Activated naive CD4-positive, alpha-beta T cell treated with anti-CD3 and anti-CD28 coated beads, Interleukin-2, amount 50 U/mL, for 72 hours (primary cell): ENCODE results near the gene LMAN1. TPM values are rescaled to one million over a fixed set of nuclear protein-coding genes. Genes with fewer than 3 reads are reported as not detected.

Source experiments
- ATAC-seq, 2 donors: fragments of 150-1000 bp; cut with Tn5 transposase; 2 replicates each; pipeline ENCODE4 v1.10.0; 2021; ENCODE audit warnings: mild to moderate bottlenecking in 2 of 2, moderate library complexity in 2 of 2
- DNase-seq, 2 donors: peaks; one replicate each; pipeline ENCODE4 v3.0.0; 2021 to 2022; ENCODE audit warnings: low spot score in 2 of 2
- H3K27ac Mint-ChIP-seq, 2 donors: one replicate each; pipeline ENCODE4 v1.8.0; 2022; ENCODE audit warnings: mild to moderate bottlenecking in 2 of 2, mixed read lengths in 2 of 2
- H3K36me3 Mint-ChIP-seq, 2 donors: one replicate each; pipeline ENCODE4 v1.8.0; 2022; ENCODE audit warnings: mixed read lengths in 2 of 2
- H3K9me3 Mint-ChIP-seq, 2 donors: one replicate each; pipeline ENCODE4 v1.8.0; 2022; ENCODE audit warnings: mixed read lengths in 2 of 2
- total RNA-seq, 2 donors: library from RNA; stranded (reverse); gene quantifications; one replicate each; pipeline ENCODE4 v1.2.3, GENCODE V29; 2022

LMAN1 gene
- total RNA-seq, 2 donors from 2014 or later: 141 to 144 TPM

DNA sequence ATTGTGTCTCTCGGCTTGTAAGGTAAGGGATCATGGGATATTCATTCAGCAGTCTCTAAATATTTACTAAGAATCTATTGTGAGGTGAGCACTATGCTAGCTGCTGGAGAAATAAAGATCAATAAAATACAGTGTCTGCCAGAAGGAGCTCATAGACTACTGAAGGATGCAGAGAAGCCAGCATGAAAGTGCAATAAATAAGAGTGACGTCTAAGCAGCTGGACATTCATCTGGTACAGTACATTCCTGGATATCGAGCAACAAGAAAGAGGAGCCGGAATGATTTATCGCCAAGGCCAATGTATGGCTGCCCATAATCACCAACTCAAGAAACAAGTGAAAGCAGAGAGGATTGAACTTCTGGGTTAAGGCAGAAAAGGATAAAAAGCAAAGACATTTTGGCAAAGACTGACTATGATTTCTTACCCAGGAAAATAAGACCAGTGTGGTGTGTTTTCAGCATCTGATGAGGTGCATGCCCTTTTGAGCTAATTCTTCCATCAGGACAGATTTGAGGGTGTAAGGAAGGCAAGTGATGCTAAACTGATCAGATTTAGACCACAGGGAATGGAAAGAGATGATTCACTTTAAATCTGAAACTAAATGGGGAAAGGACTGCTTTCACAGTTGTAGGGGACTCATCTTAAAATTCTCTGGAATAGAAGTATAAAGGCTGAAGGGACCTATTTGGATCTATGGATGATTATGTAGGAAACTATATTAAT, 18.7 kb upstream of the LMAN1 start:
- H3K9me3 Mint-ChIP-seq: no peaks in the 10 kb centered on the region
- peak overlapping the region in 1 of 2 donors; percentile 3 for H3K27ac Mint-ChIP-seq
- ATAC-seq: peak; percentile 83 to 88
- H3K36me3 Mint-ChIP-seq: peaks cover 0 to 7% of the 10 kb centered on the region in 2 donors
- no peak for DNase-seq

- Mint-ChIP-seq H3K9me3 (no peaks in the 10 kb centered on the region), H3K27ac (no peak overlapping the region), H3K36me3 (peaks cover 0 to 7% of the 10 kb centered on the region in 2 donors)
- DNase-seq (no peak), ATAC-seq (no peak)
Observed at GRCh38 chr18:59376351-59376935, 17.4 kb upstream of the LMAN1 start.

DNA sequence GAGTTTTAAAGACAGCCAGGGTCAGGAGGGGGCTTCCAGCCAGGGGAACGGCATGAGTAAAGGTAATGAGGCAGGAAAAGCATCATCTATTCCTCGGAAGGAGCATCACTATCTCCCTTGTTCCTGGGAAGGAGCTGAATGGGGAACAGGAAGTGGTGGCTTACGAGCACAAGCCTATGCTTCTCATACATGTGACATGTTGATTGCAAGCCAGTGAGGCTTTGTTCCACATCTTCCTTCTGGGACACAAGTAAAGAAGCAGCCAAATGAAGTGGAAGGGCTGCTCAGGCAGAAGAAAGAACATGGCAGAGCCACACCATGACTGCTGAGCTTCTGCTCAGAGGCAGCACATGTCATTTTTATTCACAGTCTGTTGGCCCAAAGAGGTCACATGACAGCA, 15.1 kb upstream of the LMAN1 start:
- DNase-seq: no peak
- Mint-ChIP-seq H3K9me3 (no peaks in the 10 kb centered on the region), H3K36me3 (peaks cover 0 to 7% of the 10 kb centered on the region in 2 donors), H3K27ac (peak overlapping the region in 1 of 2 donors; percentile 23)
- no peak for ATAC-seq

- no peak for DNase-seq
- Mint-ChIP-seq H3K36me3 (peaks cover 0 to 7% of the 10 kb centered on the region in 2 donors), H3K27ac (no peak overlapping the region), H3K9me3 (no peaks in the 10 kb centered on the region)
- ATAC-seq: no peak
Observed at GRCh38 chr18:59372975-59373374, 13.9 kb upstream of the LMAN1 start.

DNA sequence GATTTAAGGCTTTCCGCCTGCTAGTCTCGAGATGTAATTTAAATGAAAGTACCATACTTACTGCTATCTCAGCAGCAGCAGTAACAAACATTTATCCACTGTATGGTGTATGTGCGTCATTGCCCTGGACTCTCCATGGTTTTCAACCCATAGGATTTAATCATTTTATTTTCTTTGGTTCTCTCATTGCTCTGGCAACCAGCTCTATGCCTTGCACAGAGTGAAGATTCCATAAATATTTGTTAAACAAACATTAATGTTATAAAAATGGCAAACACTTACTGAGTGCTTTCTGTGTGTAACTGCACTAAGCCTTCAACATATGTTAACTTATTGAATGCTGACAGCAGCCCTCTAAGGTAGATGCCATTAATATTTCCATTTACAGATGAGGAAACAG, 1.3 kb upstream of the LMAN1 start:
- Mint-ChIP-seq H3K9me3 (no peaks in the 10 kb centered on the region), H3K36me3 (peaks cover 21% of the 10 kb centered on the region in 2 donors), H3K27ac (no peak overlapping the region)
- ATAC-seq (no peak), DNase-seq (no peak)

DNA sequence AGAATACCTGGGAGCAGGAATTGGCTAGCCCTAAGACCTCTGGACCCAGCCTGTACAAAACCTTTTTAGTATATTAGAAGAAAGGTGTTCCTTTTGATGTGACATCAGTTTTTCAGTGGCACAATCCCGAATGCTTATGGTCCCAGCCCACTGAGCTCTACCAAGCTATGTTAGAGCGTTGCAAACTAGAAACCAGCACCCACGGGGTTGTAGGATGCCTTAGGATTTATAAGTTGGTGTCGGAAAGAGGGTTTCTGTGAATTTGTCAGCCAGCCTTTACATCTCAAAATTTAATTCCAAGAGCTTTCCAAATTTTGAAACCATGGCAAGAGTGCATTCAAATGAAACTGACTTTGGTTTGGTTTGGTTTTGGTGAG, 499 bp upstream of the LMAN1 start:
- peaks cover 21 to 29% of the 10 kb centered on the region in 2 donors for H3K36me3 Mint-ChIP-seq
- ATAC-seq (peak; percentile 4 to 30), DNase-seq (no peak)
- H3K9me3 Mint-ChIP-seq: no peaks in the 10 kb centered on the region
- H3K27ac Mint-ChIP-seq: peak overlapping the region in 1 of 2 donors; percentile 97

GRCh38 chr18:59358414-59358711, 702 bp downstream of the LMAN1 start:
- H3K27ac Mint-ChIP-seq: peak overlapping the region; percentile 95 to 97
- DNase-seq (no peak), ATAC-seq (no peak)
- peaks cover 22 to 32% of the 10 kb centered on the region in 2 donors for H3K36me3 Mint-ChIP-seq
- H3K9me3 Mint-ChIP-seq: no peaks in the 10 kb centered on the region

GRCh38 chr18:59357928-59358327, 1.1 kb downstream of the LMAN1 start:
- H3K36me3 Mint-ChIP-seq: peaks cover 26 to 37% of the 10 kb centered on the region in 2 donors
- ATAC-seq (no peak), DNase-seq (no peak)
- no peaks in the 10 kb centered on the region for H3K9me3 Mint-ChIP-seq
- H3K27ac Mint-ChIP-seq: peak overlapping the region; percentile 95 to 97

DNA sequence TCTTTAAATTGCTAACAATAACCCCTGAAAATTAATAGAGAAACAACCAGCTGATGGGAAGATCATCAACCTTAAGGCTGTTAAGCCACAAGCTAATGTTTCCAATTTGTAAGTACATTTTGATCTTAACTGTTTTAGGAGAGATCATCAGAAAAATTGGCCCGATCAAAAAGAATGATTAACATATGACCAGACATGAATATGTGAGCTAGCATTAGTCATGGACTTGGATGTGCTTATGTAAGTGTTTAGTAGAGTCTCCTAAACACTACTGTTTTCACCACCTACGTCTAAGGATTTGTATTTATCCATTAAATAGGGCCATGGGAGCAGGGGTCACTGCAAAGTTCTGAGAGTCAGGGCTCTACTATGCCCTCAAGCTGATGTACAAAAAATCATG, 4.3 kb downstream of the LMAN1 start:
- Mint-ChIP-seq H3K36me3 (peaks cover 37 to 56% of the 10 kb centered on the region in 2 donors), H3K9me3 (no peaks in the 10 kb centered on the region)
- ATAC-seq: no peak

DNA sequence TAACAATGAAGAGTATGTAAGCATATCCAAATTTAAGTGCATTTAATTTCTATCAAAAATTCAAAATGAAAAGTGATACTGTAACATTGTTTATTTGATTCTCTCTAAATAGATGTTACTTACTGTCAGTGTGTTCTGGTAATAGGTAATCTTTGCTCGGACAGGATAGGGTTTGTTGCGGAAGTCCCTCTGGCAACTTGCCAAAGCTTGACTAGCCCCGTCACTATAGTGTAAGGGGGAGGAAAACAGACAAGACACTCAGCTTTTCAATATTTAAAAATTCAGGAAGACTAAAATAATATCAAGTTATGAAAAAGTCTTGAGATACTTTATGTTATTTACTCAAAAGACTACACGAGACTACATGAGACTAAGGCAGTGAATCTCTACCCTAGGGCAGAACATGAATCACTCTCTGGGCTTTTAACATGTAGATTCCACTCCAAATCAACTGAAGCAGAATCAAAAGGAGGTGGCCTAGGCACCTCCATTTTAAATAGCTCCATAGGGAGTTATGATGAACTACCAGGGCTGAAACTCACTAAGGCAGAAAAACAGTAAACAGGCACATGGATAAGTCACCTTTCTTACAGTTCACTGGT, 5.9 kb downstream of the LMAN1 start:
- DNase-seq (no peak), ATAC-seq (no peak)
- H3K36me3 Mint-ChIP-seq: peaks cover 39 to 67% of the 10 kb centered on the region in 2 donors
- H3K27ac Mint-ChIP-seq: no peak overlapping the region
- no peaks in the 10 kb centered on the region for H3K9me3 Mint-ChIP-seq

More for the DNA sequence above, 4.3 kb downstream of the LMAN1 start:
- no peak overlapping the region for H3K27ac Mint-ChIP-seq
- no peak for DNase-seq

GRCh38 chr18:59352250-59352855, 6.7 kb downstream of the LMAN1 start:
- ATAC-seq: peak in 1 of 2 donors; percentile 69
- Mint-ChIP-seq H3K9me3 (no peaks in the 10 kb centered on the region), H3K27ac (peak overlapping the region in 1 of 2 donors; percentile 53), H3K36me3 (peaks cover 36 to 70% of the 10 kb centered on the region in 2 donors)
- DNase-seq: no peak

GRCh38 chr18:59345556-59345955, 13.5 kb downstream of the LMAN1 start:
- DNase-seq: no peak
- no peak for ATAC-seq
- H3K9me3 Mint-ChIP-seq: peaks cover 9% of the 10 kb centered on the region in 2 donors
- H3K27ac Mint-ChIP-seq: peak overlapping the region in 1 of 2 donors; percentile 54
- peaks cover 61 to 83% of the 10 kb centered on the region in 2 donors for H3K36me3 Mint-ChIP-seq

DNA sequence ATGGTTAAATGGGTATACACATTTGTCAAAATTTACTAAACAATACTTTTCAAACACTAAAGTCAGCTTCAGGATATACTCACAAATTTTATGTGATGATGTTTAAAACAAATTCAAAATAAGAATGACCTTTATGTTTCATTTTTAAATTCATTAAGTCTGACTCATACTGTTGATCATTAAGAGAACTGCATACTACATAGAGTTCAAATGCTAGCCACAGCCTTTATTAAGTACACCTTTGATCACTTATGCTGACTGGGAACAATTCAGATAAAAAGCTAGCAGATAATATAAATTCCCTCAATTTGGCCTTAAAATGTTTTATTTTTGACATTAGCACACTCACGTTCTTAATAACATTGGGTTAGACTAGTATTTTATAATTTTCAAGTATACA, 14.1 kb downstream of the LMAN1 start:
- Mint-ChIP-seq H3K36me3 (peaks cover 61 to 81% of the 10 kb centered on the region in 2 donors), H3K27ac (no peak overlapping the region), H3K9me3 (peaks cover 9% of the 10 kb centered on the region in 2 donors)
- no peak for DNase-seq
- ATAC-seq: no peak

GRCh38 chr18:59343926-59344325, 15.1 kb downstream of the LMAN1 start:
- H3K36me3 Mint-ChIP-seq: peaks cover 56 to 76% of the 10 kb centered on the region in 2 donors
- no peak for DNase-seq

DNA sequence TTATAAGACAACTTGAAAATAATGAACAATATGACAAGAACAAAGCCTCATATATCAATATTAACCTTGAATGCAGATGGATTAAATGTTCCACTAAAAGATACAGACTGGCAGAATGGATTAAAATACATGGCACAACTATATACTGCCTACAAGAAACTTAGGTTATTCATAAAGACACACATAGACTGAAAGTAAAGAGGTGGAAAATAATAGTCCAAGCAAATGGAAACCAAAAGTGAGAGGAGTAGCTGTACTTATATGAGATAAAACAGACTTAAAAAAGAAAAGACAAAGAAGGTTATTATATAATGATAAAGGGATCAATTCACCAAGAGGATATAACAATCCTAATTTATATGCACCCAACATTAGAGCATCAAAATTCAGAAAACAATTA, 18.2 kb downstream of the LMAN1 start:
- peak overlapping the region in 1 of 2 donors; percentile 56 for H3K27ac Mint-ChIP-seq
- H3K9me3 Mint-ChIP-seq: peaks cover 9% of the 10 kb centered on the region in 2 donors
- H3K36me3 Mint-ChIP-seq: peaks cover 58 to 78% of the 10 kb centered on the region in 2 donors
- no peak for DNase-seq
- peak; percentile 69 to 97 for ATAC-seq

More at GRCh38 chr18:59343926-59344325, 15.1 kb downstream of the LMAN1 start:
- Mint-ChIP-seq H3K27ac (no peak overlapping the region), H3K9me3 (peaks cover 9% of the 10 kb centered on the region in 2 donors)
- no peak for ATAC-seq

GRCh38 chr18:59340312-59340711, 18.8 kb downstream of the LMAN1 start:
- Mint-ChIP-seq H3K9me3 (peaks cover 9% of the 10 kb centered on the region in 2 donors), H3K27ac (peak overlapping the region in 1 of 2 donors; percentile 56)
- DNase-seq: no peak

GRCh38 chr18:59332986-59333385, 26.1 kb downstream of the LMAN1 start:
- peaks cover 12 to 45% of the 10 kb centered on the region in 2 donors for H3K36me3 Mint-ChIP-seq
- no peak for DNase-seq
- no peaks in the 10 kb centered on the region for H3K9me3 Mint-ChIP-seq
- no peak for ATAC-seq
- H3K27ac Mint-ChIP-seq: no peak overlapping the region

More at GRCh38 chr18:59340312-59340711, 18.8 kb downstream of the LMAN1 start:
- H3K36me3 Mint-ChIP-seq: peaks cover 53 to 77% of the 10 kb centered on the region in 2 donors
- ATAC-seq: no peak
